GM12873 (cell line): ENCODE data around the gene FER1L5.

Source experiments
- TF ChIP-seq, protein P1 (sequence below): IDR thresholded peaks from 2 replicates; pipeline ENCODE4 v1.5.1; 2012; ENCODE audit warnings: low read depth, mild to moderate bottlenecking, moderate library complexity, low read length, control low read depth; ENCODE audit not compliant: insufficient read depth; ENCODE audit errors: missing control alignments

FER1L5 gene

GRCh38 chr2:96695602-96696001, 53.0 kb downstream of the FER1L5 start:
- TF ChIP-seq, protein P1, sequence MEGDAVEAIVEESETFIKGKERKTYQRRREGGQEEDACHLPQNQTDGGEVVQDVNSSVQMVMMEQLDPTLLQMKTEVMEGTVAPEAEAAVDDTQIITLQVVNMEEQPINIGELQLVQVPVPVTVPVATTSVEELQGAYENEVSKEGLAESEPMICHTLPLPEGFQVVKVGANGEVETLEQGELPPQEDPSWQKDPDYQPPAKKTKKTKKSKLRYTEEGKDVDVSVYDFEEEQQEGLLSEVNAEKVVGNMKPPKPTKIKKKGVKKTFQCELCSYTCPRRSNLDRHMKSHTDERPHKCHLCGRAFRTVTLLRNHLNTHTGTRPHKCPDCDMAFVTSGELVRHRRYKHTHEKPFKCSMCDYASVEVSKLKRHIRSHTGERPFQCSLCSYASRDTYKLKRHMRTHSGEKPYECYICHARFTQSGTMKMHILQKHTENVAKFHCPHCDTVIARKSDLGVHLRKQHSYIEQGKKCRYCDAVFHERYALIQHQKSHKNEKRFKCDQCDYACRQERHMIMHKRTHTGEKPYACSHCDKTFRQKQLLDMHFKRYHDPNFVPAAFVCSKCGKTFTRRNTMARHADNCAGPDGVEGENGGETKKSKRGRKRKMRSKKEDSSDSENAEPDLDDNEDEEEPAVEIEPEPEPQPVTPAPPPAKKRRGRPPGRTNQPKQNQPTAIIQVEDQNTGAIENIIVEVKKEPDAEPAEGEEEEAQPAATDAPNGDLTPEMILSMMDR, result no peak

DNA sequence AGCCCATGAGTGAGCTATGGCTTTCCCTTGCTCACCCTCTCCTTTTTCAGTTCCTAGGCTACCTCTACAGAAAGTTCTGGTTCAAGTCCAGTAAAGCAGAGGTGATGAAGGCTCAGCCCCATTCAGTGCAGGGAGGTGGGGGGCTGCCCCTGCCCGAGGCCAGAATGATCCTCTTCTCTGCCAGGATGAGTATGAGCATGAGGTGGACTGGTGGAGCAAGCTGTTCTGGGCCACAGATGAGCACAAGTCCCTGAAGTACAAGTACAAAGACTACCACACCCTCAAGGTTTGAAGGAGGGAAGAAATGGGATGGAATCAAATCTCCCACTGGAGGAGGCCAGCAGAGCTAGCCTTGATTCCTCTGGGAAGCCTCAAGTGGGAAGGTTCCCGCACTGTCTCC, 54.9 kb downstream of the FER1L5 start:
- TF ChIP-seq, protein P1, result no peak

DNA sequence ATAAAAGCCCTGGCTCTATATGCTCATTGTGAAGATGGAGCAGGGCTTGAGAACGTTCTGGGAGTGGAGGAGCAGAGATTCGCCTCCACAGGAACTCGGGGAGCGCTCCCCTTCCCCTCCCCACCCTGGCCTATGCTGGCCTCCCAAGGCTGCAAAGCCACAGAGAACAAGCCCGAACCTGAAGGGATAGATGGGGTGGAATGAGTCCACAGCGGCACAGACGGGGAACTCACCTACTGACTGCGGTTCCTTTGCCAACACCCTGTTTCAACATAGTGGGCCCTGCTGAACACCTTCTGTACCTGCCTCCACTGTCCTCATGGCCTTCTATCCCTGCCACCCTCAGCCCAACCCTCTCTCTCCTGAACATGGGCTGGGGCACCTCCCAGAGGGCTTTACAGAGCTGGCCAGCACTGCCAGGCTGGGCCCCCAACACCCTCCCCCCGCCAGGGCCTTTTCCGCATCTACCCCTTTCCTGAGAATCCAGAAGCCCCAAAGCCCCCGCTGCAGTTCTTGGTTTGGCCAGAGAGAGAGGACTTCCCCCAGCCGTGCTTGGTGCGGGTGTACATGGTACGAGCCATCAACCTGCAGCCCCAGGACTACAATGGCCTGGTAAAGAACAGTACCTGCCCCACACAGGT, 55.8 kb downstream of the FER1L5 start:
- TF ChIP-seq, protein P1, result no peak

GRCh38 chr2:96699021-96699420, 56.5 kb downstream of the FER1L5 start:
- TF ChIP-seq, protein P1, result no peak

- TF ChIP-seq, protein P1, result no peak
These were observed 57.1 kb downstream of the FER1L5 start for GRCh38 chr2:96699621-96700020.

DNA sequence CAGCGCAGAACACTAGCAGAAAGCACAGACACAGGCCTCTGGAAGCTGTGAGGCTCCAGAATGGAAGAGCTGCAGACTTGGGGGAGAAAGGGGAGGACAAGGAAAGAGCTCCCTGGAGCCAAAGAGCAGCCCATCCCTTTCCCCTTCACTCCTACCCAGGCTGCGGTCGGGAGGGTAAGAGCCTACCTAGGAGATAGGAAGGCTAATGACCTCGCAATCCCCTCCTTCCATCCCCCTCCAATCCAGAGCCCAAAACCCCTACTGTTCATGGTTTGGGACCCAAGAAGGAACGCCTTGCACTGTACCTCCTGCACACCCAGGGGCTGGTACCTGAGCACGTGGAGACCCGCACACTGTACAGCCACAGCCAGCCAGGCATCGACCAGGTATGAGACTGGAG, 57.5 kb downstream of the FER1L5 start:
- TF ChIP-seq, protein P1, result no peak

DNA sequence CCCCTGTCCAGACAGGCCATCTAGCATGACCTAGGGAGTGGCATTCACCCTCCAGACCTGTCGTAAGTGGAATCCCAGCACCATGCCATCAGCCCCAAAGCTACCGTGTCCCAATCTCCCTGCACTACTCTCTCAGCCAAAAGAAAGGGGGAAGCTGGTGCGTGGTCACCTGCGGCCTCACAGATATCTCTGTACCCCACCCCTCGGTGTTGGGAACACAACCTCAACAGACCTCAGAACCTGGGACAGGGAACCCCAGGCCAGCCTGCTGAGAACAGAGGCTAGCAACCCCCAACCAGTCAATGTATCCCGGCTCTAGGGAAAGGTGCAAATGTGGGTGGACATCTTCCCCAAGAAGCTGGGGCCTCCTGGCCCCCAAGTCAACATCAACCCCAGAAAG, 59.1 kb downstream of the FER1L5 start:
- TF ChIP-seq, protein P1, result no peak
